GM12891 (cell line): Measurements from ENCODE around the gene PPP1R27.
A peak's percentile ranks its signal among the peaks of the same experiment; 100 is the strongest.

Experiments
- POLR2A ChIP-seq: IDR thresholded peaks from 2 replicates; pipeline ENCODE4 v1.6.1; 2011; ENCODE audit warnings: low read depth, low read length, control low read depth
- POLR2AphosphoS5 ChIP-seq: IDR thresholded peaks from 2 replicates; pipeline ENCODE4 v1.6.1; 2011; ENCODE audit warnings: low read depth, low read length, control low read depth
- POU2F2 ChIP-seq: IDR thresholded peaks from 2 replicates; pipeline ENCODE4 v1.6.1; 2011; ENCODE audit warnings: low read depth, mild to moderate bottlenecking, control low read depth, low read length, moderate library complexity
- SPI1 ChIP-seq: IDR thresholded peaks from 2 replicates; pipeline ENCODE4 v1.6.1; 2011; ENCODE audit warnings: low read depth, low read length, control low read depth
- TAF1 ChIP-seq: IDR thresholded peaks from 2 replicates; pipeline ENCODE4 v1.6.1; 2011; ENCODE audit warnings: low read depth, low read length, control low read depth

- TF ChIP-seq POLR2AphosphoS5 = peak; percentile 94
- peak; percentile 70 for TF ChIP-seq TAF1
- TF ChIP-seq POLR2A = peak; percentile 94
- no peak for TF ChIP-seq SPI1
- no peak; the same call in none of the 2 replicates for TF ChIP-seq POU2F2
These were observed 25.3 kb upstream of the PPP1R27 start, which contains the start of gene P4HB for GRCh38 chr17:81859906-81860755.
